AG09309 (cell line): ENCODE measurements around the gene OR2T10.

Source experiments
- DNase-seq: peaks from one replicate; pipeline ENCODE4 v3.0.0-alpha.2; 2010; ENCODE audit warnings: low read depth
- H3K4me3 ChIP-seq: 2 replicates; pipeline ENCODE4 v1.5.1; 2011; ENCODE audit warnings: mild to moderate bottlenecking, low read depth, low read length, moderate library complexity; ENCODE audit not compliant: control insufficient read depth
- TF ChIP-seq, protein P1 (sequence below): IDR thresholded peaks from 2 replicates; pipeline ENCODE4 v1.5.1; 2011; ENCODE audit warnings: mild to moderate bottlenecking, low read depth, low read length, inconsistent platforms; ENCODE audit not compliant: insufficient read depth, control insufficient read depth; ENCODE audit errors: missing control alignments

Gene OR2T10

DNA sequence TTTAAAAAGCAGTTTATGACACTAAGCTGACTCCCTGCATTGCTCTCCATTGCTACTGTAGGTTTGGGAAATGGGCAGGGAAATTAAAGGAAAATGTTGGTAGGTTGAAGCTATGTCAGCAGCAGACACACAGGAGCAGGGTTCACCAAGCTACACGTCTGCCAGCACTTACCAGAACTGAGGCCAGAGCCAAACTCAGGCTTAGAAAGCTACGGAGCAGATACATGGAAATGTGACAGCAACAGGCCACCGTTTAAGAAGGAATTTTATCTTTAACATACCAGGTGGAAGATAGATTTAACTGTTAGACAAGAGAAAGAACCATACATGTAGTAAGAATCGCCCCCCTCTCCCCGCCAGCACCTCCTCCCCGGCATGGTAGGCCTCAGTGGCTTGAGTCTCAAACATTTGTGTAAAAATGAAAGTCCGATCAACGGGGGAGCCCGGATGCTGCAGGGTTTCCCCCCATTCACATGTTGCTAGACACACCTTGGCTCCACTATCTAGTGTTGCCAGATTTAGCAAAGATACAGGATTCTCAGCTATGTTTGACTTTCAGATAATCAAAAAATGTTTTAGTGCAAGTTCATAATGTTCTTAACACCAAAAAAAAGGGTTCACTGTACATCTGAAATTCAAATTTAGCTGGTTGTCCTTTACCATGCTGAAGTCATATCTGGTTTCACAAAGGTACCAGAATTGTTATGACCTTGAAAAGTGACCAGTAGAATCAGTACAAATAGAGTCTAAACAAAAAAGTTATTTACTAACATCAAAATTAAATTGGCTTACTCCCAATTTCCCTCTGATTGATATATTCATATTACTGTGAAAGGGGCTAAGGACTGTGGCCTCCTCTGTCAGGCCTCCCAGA, 30.7 kb upstream of the OR2T10 start:
- no peak overlapping the region for H3K4me3 ChIP-seq
- TF ChIP-seq, protein P1, sequence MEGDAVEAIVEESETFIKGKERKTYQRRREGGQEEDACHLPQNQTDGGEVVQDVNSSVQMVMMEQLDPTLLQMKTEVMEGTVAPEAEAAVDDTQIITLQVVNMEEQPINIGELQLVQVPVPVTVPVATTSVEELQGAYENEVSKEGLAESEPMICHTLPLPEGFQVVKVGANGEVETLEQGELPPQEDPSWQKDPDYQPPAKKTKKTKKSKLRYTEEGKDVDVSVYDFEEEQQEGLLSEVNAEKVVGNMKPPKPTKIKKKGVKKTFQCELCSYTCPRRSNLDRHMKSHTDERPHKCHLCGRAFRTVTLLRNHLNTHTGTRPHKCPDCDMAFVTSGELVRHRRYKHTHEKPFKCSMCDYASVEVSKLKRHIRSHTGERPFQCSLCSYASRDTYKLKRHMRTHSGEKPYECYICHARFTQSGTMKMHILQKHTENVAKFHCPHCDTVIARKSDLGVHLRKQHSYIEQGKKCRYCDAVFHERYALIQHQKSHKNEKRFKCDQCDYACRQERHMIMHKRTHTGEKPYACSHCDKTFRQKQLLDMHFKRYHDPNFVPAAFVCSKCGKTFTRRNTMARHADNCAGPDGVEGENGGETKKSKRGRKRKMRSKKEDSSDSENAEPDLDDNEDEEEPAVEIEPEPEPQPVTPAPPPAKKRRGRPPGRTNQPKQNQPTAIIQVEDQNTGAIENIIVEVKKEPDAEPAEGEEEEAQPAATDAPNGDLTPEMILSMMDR = no peak
- DNase-seq = no peak

DNA sequence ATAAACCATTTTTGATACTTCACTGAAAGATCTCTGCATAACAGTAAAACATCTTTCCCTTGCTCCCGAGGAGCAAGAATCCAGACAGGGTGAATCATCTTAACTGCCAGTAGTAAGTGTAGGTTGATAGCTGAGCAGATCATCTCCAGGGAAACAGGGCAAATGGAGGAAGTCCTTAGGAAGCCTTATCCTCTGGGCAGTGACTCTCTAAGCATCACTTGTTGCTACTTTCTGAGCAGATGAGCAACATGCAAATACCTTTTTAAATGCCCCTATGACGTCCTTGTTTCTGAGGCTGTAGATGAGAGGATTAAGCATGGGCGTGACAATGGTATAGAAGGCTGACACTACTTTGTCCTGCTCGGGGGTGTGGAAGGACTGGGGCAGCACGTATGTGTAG, 28.5 kb upstream of the OR2T10 start:
- no peak for DNase-seq
- TF ChIP-seq, protein P1 = no peak
- no peak overlapping the region for H3K4me3 ChIP-seq

DNA sequence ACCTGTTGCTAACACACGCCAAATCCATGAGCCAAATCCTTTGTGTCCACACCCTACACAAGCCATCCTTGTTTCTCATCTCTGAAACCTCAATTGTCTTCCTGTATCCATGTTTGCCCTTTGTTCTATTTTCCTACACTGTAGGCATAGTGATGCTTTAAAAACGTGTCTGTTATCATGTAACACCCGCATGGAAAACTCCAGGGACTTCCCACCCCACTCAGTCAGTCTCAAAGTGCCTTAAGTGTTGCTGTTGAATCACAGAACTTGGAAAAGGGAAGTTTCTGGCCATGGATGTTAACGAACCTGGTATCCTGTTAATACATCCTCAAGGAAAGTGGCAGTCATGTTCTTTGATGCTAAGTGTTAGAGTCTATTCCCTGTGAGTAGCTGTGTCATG, 27.7 kb upstream of the OR2T10 start:
- TF ChIP-seq, protein P1 = no peak
- no peak overlapping the region for H3K4me3 ChIP-seq
- DNase-seq = no peak

DNA sequence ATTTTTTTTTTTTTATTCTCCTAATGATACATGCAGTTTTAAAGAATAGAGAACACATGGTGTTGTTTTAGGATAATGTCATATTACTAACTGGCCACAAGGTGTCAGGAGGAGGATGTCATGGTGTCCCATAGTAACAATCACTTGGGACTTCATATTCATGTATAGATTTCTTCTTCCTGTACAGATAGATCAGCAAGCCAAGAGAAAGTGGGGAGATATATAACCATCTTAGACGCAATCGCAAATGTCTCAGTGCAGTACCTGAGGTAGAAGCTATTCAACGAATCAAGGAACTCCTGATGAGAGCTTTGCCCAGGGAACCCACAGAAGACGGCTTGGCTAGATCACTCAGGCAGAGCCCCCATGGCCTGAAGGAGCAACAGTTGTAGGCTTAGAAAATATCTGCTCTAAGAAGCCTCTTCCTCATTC, 25.1 kb upstream of the OR2T10 start:
- no peak overlapping the region for H3K4me3 ChIP-seq
- DNase-seq = peak; percentile 1
- TF ChIP-seq, protein P1 = peak; percentile 33

DNA sequence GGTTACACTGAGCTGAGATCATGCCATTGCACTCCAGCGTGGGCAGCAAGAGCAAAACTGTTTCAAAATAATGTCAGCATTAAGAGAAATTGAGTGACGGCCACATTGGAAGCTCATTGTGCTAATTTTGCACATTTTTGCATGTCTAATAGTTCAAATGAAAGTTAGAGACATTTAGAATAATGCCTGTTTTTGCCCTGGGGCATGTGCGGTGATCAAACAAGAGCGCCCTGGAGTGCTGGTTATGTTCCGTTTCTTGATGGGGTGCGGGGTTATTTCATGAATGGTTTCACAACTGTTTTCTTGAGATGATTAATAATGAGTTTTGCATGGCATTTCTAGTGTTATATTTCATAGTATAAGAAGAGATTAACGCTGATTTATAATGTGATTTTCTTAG, 24.3 kb upstream of the OR2T10 start:
- TF ChIP-seq, protein P1 = no peak
- no peak for DNase-seq
- H3K4me3 ChIP-seq = no peak overlapping the region

DNA sequence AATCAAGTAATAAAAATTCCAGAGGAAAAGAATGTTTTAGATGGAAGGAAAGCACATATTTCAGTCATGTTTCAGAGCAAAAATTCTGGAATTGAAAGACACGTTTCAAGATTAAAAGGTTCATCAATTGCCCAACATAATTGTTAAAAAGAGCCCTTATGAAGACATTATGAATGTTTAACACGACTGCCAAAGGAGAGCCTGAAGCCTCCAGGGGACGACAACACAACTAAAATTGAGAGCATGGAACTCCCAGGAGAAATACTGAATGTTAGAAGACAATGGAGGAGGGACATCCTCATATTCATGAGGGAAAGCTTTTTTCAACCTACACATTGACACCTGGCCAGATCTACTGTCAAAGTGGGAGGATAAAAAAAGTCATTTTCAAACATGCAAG, 21.4 kb upstream of the OR2T10 start:
- TF ChIP-seq, protein P1 = peak; percentile 62
- DNase-seq = peak; percentile 4
- H3K4me3 ChIP-seq = no peak overlapping the region
